Measurements from ENCODE around the gene NEURL1.

- TF ChIP-seq MYC (IDR thresholded peaks at IDR 0.05; ENCODE audit: low read depth, low read length) = no peak
- no peak for TF ChIP-seq POLR2A (IDR thresholded peaks at IDR 0.05; ENCODE audit: extremely low read depth, insufficient read length)
- TF ChIP-seq, protein P1, sequence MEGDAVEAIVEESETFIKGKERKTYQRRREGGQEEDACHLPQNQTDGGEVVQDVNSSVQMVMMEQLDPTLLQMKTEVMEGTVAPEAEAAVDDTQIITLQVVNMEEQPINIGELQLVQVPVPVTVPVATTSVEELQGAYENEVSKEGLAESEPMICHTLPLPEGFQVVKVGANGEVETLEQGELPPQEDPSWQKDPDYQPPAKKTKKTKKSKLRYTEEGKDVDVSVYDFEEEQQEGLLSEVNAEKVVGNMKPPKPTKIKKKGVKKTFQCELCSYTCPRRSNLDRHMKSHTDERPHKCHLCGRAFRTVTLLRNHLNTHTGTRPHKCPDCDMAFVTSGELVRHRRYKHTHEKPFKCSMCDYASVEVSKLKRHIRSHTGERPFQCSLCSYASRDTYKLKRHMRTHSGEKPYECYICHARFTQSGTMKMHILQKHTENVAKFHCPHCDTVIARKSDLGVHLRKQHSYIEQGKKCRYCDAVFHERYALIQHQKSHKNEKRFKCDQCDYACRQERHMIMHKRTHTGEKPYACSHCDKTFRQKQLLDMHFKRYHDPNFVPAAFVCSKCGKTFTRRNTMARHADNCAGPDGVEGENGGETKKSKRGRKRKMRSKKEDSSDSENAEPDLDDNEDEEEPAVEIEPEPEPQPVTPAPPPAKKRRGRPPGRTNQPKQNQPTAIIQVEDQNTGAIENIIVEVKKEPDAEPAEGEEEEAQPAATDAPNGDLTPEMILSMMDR (IDR thresholded peaks at IDR 0.05; ENCODE audit: low read depth, low read length) = no peak
- no peak for TF ChIP-seq MAX (IDR thresholded peaks at IDR 0.05; ENCODE audit: low read depth, low read length)
Observed at GRCh38 chr10:103502849-103503660, 9.6 kb downstream of the NEURL1 start.

Measured in NB4 (cell line).